NT2/D1 (cell line): Measurements from ENCODE around the gene TMEM222.

Source experiments
- SUZ12 ChIP-seq: IDR thresholded peaks from 2 replicates; pipeline ENCODE4 v1.6.1; 2011; ENCODE audit not compliant: insufficient read length, insufficient read depth; ENCODE audit errors: extremely low read depth
- ZNF274 ChIP-seq: IDR thresholded peaks from 2 replicates; pipeline ENCODE4 v1.6.1; 2011; ENCODE audit warnings: mild to moderate bottlenecking, low read depth, low read length

GRCh38 chr1:27364696-27365371 lies 42.9 kb downstream of the TMEM222 start:
- TF ChIP-seq SUZ12: no peak
- no peak for TF ChIP-seq ZNF274
